Measurements from ENCODE around the gene SDK2.

DNA sequence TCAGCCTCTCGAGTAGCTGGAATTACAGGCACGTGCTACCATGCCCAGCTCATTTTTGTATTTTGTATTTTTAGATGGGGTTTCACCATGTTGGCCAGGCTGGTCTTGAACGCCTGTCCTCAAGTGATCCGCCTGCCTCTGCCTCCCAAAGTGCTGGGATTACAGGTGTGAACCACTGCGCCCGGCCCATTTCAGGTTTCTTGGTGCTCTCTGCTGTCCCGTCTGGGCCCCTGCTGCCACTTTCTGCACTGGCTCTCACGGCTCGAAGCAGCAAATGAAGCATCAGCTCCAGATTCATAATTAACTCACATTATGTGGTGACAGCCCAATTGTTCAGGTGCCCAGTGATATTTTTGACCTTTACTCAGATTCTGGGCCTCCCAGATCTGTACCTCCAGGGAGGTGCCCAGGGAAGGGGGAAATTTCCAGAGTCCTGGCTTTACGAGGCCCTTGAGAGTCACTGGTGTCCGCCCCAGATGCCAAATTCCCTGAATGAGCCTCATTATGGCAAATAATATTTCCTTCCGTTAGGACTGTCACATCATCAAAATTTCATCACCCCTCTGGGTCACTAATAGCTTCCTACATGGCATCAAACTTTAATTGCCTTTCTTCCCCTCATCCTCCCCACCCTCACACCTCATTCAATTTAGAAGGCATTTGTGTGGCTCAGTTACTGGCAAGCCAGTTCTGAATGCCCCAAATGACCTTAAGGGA lies 9.0 kb downstream of the SDK2 start:
- TF ChIP-seq, protein P1, sequence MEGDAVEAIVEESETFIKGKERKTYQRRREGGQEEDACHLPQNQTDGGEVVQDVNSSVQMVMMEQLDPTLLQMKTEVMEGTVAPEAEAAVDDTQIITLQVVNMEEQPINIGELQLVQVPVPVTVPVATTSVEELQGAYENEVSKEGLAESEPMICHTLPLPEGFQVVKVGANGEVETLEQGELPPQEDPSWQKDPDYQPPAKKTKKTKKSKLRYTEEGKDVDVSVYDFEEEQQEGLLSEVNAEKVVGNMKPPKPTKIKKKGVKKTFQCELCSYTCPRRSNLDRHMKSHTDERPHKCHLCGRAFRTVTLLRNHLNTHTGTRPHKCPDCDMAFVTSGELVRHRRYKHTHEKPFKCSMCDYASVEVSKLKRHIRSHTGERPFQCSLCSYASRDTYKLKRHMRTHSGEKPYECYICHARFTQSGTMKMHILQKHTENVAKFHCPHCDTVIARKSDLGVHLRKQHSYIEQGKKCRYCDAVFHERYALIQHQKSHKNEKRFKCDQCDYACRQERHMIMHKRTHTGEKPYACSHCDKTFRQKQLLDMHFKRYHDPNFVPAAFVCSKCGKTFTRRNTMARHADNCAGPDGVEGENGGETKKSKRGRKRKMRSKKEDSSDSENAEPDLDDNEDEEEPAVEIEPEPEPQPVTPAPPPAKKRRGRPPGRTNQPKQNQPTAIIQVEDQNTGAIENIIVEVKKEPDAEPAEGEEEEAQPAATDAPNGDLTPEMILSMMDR (conservative IDR thresholded peaks at IDR 0.05 in 1 of 2, IDR thresholded peaks at IDR 0.05 in 1 of 2; ENCODE audit: extremely low read depth in 1 of 2, insufficient read depth in 1 of 2, low read depth in 1 of 2, low read length in 2 of 2), result no peak
- no peak for TF ChIP-seq EZH2 (IDR thresholded peaks at IDR 0.05; ENCODE audit: borderline replicate concordance, low read length)
